Stomach (tissue), 4 donors: Measurements from ENCODE around the gene MTMR6.

Experiments
- POLR2A ChIP-seq, 4 donors: fragments of 450-650 bp; IDR thresholded peaks; one replicate each; pipeline ENCODE4 v1.6.1; 2016; ENCODE audit warnings: antibody characterized with exemption in 4 of 4, control low read depth in 2 of 4, mild to moderate bottlenecking in 1 of 4, moderate library complexity in 1 of 4
- TF ChIP-seq, protein P1 (sequence below), 7 experiments: fragments of 450-650 bp in 4 of 7; fragments of 200-600 bp in 3 of 7; sonication (generic) in 3 of 7; IDR thresholded peaks; one replicate each; pipeline ENCODE4 v1.5.1; 2016 to 2019; ENCODE audit warnings: antibody characterized with exemption in 7 of 7, control low read depth in 2 of 7, mild to moderate bottlenecking in 1 of 7

DNA sequence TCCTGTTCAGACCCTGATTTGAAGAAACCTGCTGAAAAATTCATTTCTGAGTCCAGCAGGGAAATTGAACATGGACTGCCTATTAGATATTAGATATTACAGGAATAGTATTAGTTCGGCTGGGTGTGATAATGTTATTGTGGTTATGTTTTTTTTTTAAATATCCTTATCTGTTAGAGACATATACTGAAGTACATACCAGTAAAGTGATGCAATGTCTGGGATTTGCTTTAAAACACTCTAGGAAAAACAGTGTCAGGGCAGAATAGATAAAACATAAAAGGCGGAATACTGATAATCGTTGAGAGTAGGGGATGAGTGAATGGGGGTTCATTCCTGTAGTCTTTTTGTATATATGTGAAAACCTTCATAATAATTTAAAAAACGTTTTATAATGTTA is 86.5 kb downstream of the MTMR6 start:
- no peak for TF ChIP-seq POLR2A (IDR thresholded peaks at IDR 0.05)
- TF ChIP-seq, protein P1, sequence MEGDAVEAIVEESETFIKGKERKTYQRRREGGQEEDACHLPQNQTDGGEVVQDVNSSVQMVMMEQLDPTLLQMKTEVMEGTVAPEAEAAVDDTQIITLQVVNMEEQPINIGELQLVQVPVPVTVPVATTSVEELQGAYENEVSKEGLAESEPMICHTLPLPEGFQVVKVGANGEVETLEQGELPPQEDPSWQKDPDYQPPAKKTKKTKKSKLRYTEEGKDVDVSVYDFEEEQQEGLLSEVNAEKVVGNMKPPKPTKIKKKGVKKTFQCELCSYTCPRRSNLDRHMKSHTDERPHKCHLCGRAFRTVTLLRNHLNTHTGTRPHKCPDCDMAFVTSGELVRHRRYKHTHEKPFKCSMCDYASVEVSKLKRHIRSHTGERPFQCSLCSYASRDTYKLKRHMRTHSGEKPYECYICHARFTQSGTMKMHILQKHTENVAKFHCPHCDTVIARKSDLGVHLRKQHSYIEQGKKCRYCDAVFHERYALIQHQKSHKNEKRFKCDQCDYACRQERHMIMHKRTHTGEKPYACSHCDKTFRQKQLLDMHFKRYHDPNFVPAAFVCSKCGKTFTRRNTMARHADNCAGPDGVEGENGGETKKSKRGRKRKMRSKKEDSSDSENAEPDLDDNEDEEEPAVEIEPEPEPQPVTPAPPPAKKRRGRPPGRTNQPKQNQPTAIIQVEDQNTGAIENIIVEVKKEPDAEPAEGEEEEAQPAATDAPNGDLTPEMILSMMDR (IDR thresholded peaks at IDR 0.05) = no peak
